HFFc6 (cell line): ENCODE measurements around the gene NUP155. TPM values are rescaled to one million over a fixed set of nuclear protein-coding genes. Genes with fewer than 3 reads are reported as not detected.

Experiments used
- DNase-seq: peaks from one replicate; pipeline ENCODE4 v3.0.0-alpha.2; 2018
- H3K27ac Mint-ChIP-seq: 2 replicates; pipeline ENCODE4 v1.8.0; 2020; ENCODE audit warnings: mild to moderate bottlenecking, mixed read lengths
- H3K27me3 Mint-ChIP-seq: 2 replicates; pipeline ENCODE4 v1.8.0; 2021; ENCODE audit warnings: mild to moderate bottlenecking, moderate library complexity, mixed read lengths; ENCODE audit not compliant: insufficient read depth
- H3K36me3 Mint-ChIP-seq: 2 replicates; pipeline ENCODE4 v1.8.0; 2021; ENCODE audit warnings: low read depth, mixed read lengths
- H3K4me1 Mint-ChIP-seq: 2 replicates; pipeline ENCODE4 v1.8.0; 2020; ENCODE audit warnings: low read depth, mixed read lengths
- H3K4me3 Mint-ChIP-seq: 2 replicates; pipeline ENCODE4 v1.8.0; 2020; ENCODE audit warnings: mild to moderate bottlenecking, moderate library complexity, mixed read lengths
- H3K9me3 Mint-ChIP-seq: 2 replicates; pipeline ENCODE4 v1.8.0; 2020; ENCODE audit warnings: mild to moderate bottlenecking, mixed read lengths
- total RNA-seq, 6 experiments: library from RNA; stranded (reverse); fragmentation: NEBNext Ultra II Directional; extraction: Animal tissue kit (Norgen Biotek cat#: 25700); gene quantifications; 2 replicates in 1 of 6; 3 replicates in 5 of 6; pipeline ENCODE4 v1.2.3, GENCODE V29; 2021
- TF ChIP-seq, protein P1 (sequence below): fragments of 200-600 bp; sonication (generic); IDR thresholded peaks from 2 replicates; pipeline ENCODE4 v1.5.0; 2021; ENCODE audit warnings: antibody characterized with exemption, mild to moderate bottlenecking

NUP155 gene
- total RNA-seq, 6 experiments from 2014 or later: 22.2 to 39.1 (median 32.9) TPM

DNA sequence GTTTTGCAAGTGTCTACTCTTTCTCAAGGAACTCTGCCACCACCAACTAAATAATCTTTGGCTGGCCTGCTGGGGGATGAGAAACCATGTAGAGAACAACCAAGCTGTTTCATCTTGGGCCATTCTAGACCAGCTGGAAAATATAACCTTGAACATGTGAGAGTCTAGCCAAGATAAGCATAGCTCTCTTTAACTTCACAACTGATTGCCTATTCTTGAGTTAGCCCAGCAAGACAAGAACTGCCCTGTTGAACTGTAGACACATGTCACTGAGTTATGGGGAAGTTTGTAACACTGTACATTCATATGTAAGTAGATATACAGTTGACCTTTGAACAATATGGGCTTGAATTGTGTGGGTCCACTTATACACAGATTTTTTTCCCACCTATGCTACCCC, 44.4 kb downstream of the NUP155 start:
- no peak overlapping the region for H3K27ac Mint-ChIP-seq
- H3K36me3 Mint-ChIP-seq: peaks cover 19% of the 10 kb centered on the region
- no peaks in the 10 kb centered on the region for H3K27me3 Mint-ChIP-seq
- DNase-seq: no peak
- no peak overlapping the region for H3K4me3 Mint-ChIP-seq
- TF ChIP-seq, protein P1, sequence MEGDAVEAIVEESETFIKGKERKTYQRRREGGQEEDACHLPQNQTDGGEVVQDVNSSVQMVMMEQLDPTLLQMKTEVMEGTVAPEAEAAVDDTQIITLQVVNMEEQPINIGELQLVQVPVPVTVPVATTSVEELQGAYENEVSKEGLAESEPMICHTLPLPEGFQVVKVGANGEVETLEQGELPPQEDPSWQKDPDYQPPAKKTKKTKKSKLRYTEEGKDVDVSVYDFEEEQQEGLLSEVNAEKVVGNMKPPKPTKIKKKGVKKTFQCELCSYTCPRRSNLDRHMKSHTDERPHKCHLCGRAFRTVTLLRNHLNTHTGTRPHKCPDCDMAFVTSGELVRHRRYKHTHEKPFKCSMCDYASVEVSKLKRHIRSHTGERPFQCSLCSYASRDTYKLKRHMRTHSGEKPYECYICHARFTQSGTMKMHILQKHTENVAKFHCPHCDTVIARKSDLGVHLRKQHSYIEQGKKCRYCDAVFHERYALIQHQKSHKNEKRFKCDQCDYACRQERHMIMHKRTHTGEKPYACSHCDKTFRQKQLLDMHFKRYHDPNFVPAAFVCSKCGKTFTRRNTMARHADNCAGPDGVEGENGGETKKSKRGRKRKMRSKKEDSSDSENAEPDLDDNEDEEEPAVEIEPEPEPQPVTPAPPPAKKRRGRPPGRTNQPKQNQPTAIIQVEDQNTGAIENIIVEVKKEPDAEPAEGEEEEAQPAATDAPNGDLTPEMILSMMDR: no peak
- no peaks in the 10 kb centered on the region for H3K4me1 Mint-ChIP-seq
- H3K9me3 Mint-ChIP-seq: no peaks in the 10 kb centered on the region

DNA sequence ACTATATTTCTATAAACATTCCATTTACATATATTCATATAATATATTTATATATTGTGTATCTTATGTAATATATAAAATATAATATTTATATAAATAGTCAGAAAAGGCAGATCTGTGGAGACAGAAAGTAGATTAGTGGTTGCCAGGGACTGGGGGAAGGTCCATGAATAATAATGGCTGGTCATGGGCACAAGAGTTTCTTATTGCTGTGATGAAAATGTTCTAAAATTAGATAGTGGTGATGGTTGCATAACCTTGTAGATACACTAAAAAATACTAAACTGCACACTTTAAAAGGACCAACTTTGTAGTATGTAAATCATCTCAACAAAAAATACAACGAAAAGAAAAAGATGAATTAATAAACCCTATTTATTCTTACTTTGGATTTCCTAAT, 47.3 kb downstream of the NUP155 start:
- Mint-ChIP-seq H3K9me3 (no peaks in the 10 kb centered on the region), H3K27me3 (no peaks in the 10 kb centered on the region; the same call in 1 of the 2 replicates), H3K4me3 (no peak overlapping the region), H3K27ac (no peak overlapping the region), H3K4me1 (peaks cover 8% of the 10 kb centered on the region), H3K36me3 (peaks cover 19% of the 10 kb centered on the region)
- DNase-seq: no peak
- TF ChIP-seq, protein P1: no peak

DNA sequence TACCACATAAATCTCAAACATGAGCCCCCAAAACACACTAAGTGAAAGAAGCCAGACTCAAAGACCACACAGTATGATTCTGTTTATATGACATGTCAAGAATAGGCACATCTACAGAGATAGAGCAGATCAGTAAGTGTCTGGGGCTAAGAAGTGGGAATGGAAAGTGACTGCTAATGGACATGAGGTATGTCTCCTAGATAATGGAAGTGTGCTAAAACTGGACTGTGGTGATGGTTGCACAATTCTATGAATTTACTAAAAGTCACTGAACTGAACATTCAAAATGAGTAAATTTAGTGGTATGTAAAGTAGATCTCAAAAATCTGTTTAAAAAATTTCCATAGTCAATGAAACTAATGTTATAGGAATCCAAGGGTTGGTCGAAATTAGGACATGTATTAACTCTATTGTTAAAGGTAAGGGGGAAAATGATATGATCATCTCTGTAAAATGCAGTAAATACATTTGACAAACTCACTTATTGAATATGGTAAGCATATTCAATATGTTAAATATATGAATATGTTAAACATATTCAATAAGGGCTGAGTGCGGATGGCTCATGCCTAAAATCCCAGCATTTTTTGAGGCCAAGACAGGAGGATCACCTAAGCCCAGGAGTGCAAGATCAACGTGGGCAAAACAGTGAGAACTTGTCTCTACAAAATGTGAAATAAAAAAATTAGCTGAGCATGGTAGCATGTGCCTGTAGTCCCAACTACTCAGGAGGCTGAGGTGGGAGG, 51.7 kb downstream of the NUP155 start:
- Mint-ChIP-seq H3K9me3 (no peaks in the 10 kb centered on the region), H3K36me3 (peaks cover 29% of the 10 kb centered on the region), H3K4me3 (no peak overlapping the region), H3K27me3 (no peaks in the 10 kb centered on the region; the same call in 1 of the 2 replicates), H3K4me1 (peaks cover 8% of the 10 kb centered on the region), H3K27ac (no peak overlapping the region)
- TF ChIP-seq, protein P1: no peak
- DNase-seq: no peak

DNA sequence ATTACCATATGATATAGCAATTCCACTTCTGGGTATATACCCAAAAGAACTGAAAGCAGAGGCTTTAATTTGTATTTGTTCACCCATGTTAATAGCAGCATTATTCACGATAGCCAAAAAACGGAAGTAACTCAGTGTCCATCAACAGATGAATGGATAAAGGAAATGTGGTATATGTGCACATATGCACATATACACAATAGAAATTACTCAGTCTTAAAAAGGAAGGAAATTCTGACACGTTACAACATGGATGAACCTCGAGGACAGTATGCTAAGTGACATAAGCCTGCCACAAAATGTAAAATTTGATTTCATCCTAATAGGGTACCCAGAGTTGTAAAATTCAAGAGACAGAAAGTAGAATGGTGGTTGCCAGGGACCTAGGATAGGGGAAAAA, 54.9 kb downstream of the NUP155 start:
- H3K36me3 Mint-ChIP-seq: peaks cover 40% of the 10 kb centered on the region
- TF ChIP-seq, protein P1: no peak
- no peak overlapping the region for H3K27ac Mint-ChIP-seq
- no peak overlapping the region for H3K4me3 Mint-ChIP-seq
- peaks cover 8% of the 10 kb centered on the region for H3K4me1 Mint-ChIP-seq
- no peaks in the 10 kb centered on the region for H3K9me3 Mint-ChIP-seq
- DNase-seq: no peak
- no peaks in the 10 kb centered on the region for H3K27me3 Mint-ChIP-seq

DNA sequence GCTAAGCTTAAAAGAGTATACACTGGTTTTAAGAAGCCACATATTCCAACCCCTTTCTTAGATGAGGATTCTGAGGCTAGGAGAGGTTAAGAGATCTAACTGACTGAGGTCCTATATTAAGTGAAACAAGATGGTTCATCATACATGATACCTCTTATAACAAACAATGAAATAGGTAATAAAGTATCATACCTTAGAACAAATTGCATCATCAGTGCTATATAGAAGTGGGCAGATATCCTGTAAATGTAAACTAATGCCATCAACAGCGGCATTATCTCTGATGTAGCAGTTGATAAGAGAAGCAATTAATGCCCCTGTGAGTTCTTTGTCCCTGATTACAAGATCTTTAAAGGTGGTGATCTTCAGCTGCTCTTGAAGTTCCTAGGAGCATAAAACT, 60.5 kb downstream of the NUP155 start:
- Mint-ChIP-seq H3K4me3 (no peak overlapping the region), H3K27ac (no peak overlapping the region), H3K36me3 (peaks cover 34% of the 10 kb centered on the region), H3K4me1 (no peaks in the 10 kb centered on the region), H3K27me3 (no peaks in the 10 kb centered on the region; the same call in 1 of the 2 replicates), H3K9me3 (no peaks in the 10 kb centered on the region)
- TF ChIP-seq, protein P1: no peak
- DNase-seq: no peak
